ENCODE measurements around the gene CHML. TPM values are rescaled to one million over a fixed set of nuclear protein-coding genes. Genes with fewer than 3 reads are reported as not detected.

The CHML gene
- total and polyA plus RNA-seq, 2 experiments from 2014 or later: 3.3 to 8.8 TPM

GRCh38 chr1:241611063-241611462 lies 29.1 kb downstream of the CHML start:
- Histone ChIP-seq H3K4me1 (ENCODE audit: low read depth) (no peaks in the 10 kb centered on the region), H3K27ac (no peak overlapping the region), H3K36me3 (no peaks in the 10 kb centered on the region), H3K9me3 (ENCODE audit: low read depth) (no peaks in the 10 kb centered on the region), H3K27me3 (no peaks in the 10 kb centered on the region), H3K4me3 (no peak overlapping the region)
- TF ChIP-seq CTCF (IDR thresholded peaks at IDR 0.05; ENCODE audit: low read depth, low read length): peak; percentile 55
- peak; percentile 63 to 75 for DNase-seq (ENCODE audit: low read depth in 1 of 2, low spot score in 1 of 2)

GRCh38 chr1:241610056-241610815 lies 29.9 kb downstream of the CHML start:
- Histone ChIP-seq H3K4me3 (no peak overlapping the region), H3K4me1 (ENCODE audit: low read depth) (no peaks in the 10 kb centered on the region), H3K27me3 (no peaks in the 10 kb centered on the region), H3K36me3 (no peaks in the 10 kb centered on the region), H3K27ac (no peak overlapping the region), H3K9me3 (ENCODE audit: low read depth) (no peaks in the 10 kb centered on the region)
- peak; percentile 9 to 50 for DNase-seq (ENCODE audit: low read depth in 1 of 2, low spot score in 1 of 2)
- no peak for TF ChIP-seq CTCF (IDR thresholded peaks at IDR 0.05; ENCODE audit: low read depth, low read length)

- no peaks in the 10 kb centered on the region for H3K27me3 ChIP-seq
- no peaks in the 10 kb centered on the region for H3K4me1 ChIP-seq (ENCODE audit: low read depth)
- peak in 1 of 2 donors; percentile 34 for DNase-seq (ENCODE audit: low read depth in 1 of 2, low spot score in 1 of 2)
- H3K27ac ChIP-seq: no peak overlapping the region
- H3K36me3 ChIP-seq: no peaks in the 10 kb centered on the region
- H3K9me3 ChIP-seq (ENCODE audit: low read depth): no peaks in the 10 kb centered on the region
- no peak overlapping the region for H3K4me3 ChIP-seq
- TF ChIP-seq CTCF (IDR thresholded peaks at IDR 0.05; ENCODE audit: low read depth, low read length): no peak
Measured at GRCh38 chr1:241608379-241609033, 31.7 kb downstream of the CHML start.

GRCh38 chr1:241607497-241607896 lies 32.7 kb downstream of the CHML start:
- no peak for TF ChIP-seq CTCF (IDR thresholded peaks at IDR 0.05; ENCODE audit: low read depth, low read length)
- Histone ChIP-seq H3K27ac (no peak overlapping the region), H3K36me3 (no peaks in the 10 kb centered on the region), H3K27me3 (no peaks in the 10 kb centered on the region), H3K4me1 (ENCODE audit: low read depth) (no peaks in the 10 kb centered on the region), H3K4me3 (no peak overlapping the region), H3K9me3 (ENCODE audit: low read depth) (no peaks in the 10 kb centered on the region)
- DNase-seq (ENCODE audit: low read depth in 1 of 2, low spot score in 1 of 2): no peak

- Histone ChIP-seq H3K27ac (no peak overlapping the region), H3K4me3 (no peak overlapping the region), H3K9me3 (ENCODE audit: low read depth) (no peaks in the 10 kb centered on the region), H3K36me3 (no peaks in the 10 kb centered on the region), H3K4me1 (ENCODE audit: low read depth) (no peaks in the 10 kb centered on the region), H3K27me3 (no peaks in the 10 kb centered on the region)
- no peak for TF ChIP-seq CTCF (IDR thresholded peaks at IDR 0.05; ENCODE audit: low read depth, low read length)
- no peak for DNase-seq (ENCODE audit: low read depth in 1 of 2, low spot score in 1 of 2)
Measured at GRCh38 chr1:241606544-241606943, 33.6 kb downstream of the CHML start.

Data from cardiac muscle cell (in vitro differentiated cells and primary cell).